HG03060 (cell line): ENCODE measurements around the gene TAGLN.
"Not testable (repeated sequence)": the region's sequence is repeated elsewhere in the genome, so short reads cannot be mapped to it uniquely, and the experiment has no call there.

Experiments used
- ATAC-seq: cut with Tn5 transposase; IDR thresholded peaks from one replicate; pipeline ENCODE4 v1.9.1; 2021; ENCODE audit warnings: low read depth, moderate number of reproducible peaks; ENCODE audit not compliant: unreplicated experiment

The TAGLN gene

DNA sequence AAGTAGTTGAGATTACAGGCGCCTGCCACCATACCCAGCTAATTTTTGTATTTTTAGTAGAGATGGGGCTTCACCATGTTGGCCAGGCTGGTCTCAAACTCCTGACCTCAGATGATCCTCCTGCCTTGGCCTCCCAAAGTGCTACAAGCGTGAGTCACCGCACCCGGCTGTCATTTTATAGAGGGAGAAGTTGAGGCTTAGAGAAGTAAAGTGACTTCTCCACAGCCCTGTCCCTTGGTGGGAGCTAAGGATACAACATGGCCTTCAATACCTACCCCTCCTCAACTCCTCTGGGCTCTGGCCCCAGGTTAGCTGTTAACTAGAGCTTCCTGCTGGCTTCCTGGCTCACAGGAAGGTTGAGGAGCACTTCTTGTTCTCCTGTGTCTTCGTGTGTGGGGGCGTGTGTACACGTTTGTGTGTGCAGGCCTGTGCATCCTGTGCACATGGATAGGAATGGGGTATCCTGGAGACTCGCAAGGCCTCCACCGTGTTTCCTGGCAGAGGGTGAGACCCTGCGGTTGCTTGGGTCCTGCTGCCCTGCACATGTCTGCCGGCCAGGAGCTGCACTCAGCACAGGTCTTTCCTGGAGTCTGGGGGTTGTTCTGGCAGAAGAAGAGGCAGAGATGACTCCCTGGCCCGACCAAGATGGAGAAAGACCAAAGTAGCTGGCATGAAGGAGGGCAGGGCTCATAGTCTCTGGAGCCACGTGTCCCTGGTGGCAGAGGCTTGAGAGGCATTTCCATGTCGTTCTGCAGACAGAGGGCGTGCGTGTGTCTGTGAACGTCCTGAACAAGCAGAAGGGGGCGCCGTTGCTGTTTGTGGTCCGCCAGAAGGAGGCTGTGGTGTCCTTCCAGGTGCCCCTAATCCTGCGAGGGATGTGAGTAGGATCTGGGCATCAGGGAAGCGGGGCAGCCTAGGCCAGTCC lies 18.2 kb upstream of the TAGLN start:
- no peak for ATAC-seq

DNA sequence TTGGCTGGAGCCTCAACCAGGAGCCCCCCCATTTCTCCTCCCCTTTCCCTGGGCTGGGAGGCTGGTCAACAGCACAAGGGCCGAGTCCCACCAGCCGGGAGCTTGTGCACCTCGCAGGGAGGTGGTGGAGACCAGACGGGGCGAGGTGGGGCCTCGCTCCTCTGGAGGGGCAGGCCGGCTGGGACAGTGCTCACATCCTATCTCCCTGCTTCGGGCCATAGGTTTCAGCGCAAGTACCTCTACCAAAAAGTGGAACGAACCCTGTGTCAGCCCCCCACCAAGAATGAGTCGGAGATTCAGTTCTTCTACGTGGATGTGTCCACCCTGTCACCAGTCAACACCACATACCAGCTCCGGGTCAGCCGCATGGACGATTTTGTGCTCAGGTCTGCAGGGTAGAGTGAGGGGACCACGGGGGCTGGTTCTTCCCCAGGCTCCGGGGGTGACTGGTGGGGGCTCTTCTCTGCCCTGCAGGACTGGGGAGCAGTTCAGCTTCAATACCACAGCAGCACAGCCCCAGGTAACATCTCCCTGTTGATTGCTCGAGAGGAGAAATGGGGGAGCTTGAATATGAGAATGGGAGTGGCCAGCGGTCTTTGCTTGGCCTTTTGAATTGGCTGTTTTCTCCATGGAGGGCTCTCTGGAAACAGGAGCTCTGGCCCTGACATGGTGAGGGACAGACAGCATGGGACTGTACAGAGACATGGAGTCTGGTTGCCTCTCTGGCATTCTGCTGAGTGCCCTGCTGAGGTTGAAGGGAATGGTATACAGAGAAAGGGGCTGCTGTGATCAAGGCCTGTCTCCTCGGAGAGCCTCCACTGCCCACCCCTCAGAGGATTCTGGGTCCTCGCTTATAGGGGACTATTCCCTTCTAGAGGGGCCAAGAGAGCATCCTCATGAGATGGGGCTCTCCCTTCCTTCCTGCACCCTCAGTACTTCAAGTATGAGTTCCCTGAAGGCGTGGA lies 17.3 kb upstream of the TAGLN start:
- ATAC-seq, result no peak

- ATAC-seq, result no peak
Observed at GRCh38 chr11:117182551-117182935, 16.6 kb upstream of the TAGLN start.

DNA sequence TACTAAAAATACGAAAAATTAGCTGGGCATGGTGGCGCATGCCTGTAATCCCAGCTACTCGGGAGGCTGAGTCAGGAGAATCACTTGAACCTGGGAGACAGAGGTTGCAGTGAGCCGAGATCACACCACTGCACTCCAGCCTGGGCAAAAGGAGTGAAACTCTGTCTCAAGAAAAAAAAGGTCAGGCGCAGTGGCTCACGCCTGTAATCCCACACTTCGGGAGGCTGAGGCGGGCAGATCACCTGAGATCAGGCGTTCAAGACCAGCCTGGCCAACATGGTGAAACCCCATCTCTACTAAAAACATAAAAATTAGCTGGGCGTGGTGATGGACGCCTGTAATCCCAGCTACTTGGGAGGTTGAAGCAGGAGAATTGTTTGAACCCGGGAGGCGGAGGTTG lies 16.0 kb upstream of the TAGLN start:
- ATAC-seq, result not testable (repeated sequence)

GRCh38 chr11:117183724-117184349 lies 15.3 kb upstream of the TAGLN start:
- no peak for ATAC-seq

GRCh38 chr11:117185736-117186430 lies 13.3 kb upstream of the TAGLN start:
- ATAC-seq, result no peak

- no peak for ATAC-seq
Observed at GRCh38 chr11:117186431-117186761, 12.8 kb upstream of the TAGLN start.

DNA sequence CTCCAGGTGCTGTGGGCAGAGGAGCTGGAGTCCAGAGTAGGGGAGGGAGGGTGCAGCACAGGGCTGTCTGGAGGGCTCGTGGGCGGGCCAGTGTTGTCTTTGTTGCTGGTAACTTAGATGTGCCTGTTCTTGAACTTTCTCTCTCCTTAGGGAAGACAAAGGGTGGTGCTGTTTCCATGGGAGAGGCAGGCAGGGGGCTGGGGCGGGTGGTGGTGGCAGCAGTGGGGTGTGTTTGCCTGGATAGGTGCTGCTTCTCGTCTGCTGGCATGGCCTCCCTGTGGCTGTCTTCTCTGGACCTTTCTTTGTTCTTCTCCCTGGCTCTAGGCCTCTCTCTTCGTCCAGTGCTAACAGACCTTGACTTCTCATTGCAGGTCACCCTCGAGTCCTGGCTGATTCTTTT lies 12.2 kb upstream of the TAGLN start:
- ATAC-seq, result no peak

- no peak for ATAC-seq
Observed at GRCh38 chr11:117187428-117187798, 11.8 kb upstream of the TAGLN start.

GRCh38 chr11:117187799-117188481 lies 11.2 kb upstream of the TAGLN start:
- no peak for ATAC-seq

DNA sequence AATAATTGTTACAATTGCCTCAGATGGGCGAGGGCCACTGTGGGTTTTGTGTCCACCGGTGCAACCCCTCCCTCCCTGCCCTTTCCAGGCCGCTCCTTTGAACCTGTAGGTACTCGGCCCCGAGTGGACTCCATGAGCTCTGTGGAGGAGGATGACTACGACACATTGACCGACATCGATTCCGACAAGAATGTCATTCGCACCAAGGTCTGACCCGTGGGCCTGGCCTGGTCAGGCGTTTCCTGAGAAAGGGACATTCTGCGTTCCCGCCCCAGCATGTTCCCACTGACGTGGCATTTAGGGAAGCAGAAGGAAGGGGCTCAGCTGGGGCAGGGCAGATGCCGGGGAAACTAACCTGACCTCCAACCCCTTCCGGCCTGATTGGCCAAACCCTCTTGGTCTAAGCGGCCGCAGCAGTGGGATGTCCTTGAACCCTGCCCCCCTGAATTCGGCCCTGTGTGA lies 10.5 kb upstream of the TAGLN start:
- no peak for ATAC-seq

- ATAC-seq, result no peak
Observed at GRCh38 chr11:117189191-117189940, 9.8 kb upstream of the TAGLN start.

GRCh38 chr11:117189941-117190544 lies 9.1 kb upstream of the TAGLN start:
- no peak for ATAC-seq

DNA sequence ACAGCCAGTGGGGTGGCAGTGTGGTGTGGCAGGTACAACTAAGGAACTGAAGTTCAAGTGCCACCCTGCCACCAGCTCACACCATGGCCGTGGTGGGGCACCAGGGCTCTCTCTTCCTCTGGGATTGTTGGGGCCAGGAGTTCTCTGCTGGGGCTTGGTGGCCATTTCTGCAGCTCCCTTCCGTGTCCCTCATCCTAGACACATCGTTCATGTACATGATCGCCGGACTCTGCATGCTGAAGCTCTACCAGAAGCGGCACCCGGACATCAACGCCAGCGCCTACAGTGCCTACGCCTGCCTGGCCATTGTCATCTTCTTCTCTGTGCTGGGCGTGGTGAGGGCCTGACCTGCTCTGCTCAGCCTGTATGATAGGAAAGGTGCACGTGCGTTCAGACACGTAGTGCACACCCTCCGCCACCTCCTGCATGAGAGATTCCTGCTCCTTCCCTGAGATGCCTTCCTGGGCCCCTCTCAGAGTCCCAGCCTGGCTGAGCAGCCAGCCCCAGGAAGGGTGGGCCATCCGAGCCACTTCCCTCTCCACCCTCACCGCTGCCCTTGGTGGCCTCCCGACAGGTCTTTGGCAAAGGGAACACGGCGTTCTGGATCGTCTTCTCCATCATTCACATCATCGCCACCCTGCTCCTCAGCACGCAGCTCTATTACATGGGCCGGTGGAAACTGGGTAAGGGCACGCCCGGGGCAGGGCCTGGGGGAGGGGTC lies 7.3 kb upstream of the TAGLN start:
- no peak for ATAC-seq

DNA sequence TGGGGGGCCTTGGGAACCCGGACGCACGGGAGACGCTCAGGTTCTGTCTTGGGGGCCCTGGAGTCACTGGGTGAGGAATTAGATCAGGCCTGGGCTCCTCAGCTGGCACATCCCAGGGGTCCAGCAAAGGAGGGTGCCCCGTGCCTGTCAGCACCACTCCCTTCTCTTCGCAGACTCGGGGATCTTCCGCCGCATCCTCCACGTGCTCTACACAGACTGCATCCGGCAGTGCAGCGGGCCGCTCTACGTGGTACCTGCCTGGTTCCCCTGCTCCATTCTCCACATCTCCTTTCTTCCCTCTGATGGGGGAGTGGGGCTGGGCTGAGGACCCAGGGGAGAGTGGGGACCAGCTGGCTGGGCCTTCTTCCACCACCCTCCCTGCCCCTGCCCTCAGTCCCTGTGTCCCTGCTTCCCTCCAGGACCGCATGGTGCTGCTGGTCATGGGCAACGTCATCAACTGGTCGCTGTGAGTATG lies 6.7 kb upstream of the TAGLN start:
- ATAC-seq, result no peak

- ATAC-seq, result no peak
Observed at GRCh38 chr11:117193130-117194020, 5.8 kb upstream of the TAGLN start.

- ATAC-seq, result no peak
Observed at GRCh38 chr11:117194267-117194666, 4.9 kb upstream of the TAGLN start.
